Testis (tissue), 2 donors: ENCODE measurements around the gene RPL29.

Experiments
- CTCF ChIP-seq, 3 experiments: fragments of 450-650 bp in 2 of 3; fragments of 200-600 bp in 1 of 3; sonication (generic) in 1 of 3; IDR thresholded peaks; one replicate each; pipeline ENCODE4 v1.5.1; 2016 to 2019; ENCODE audit warnings: antibody characterized with exemption in 3 of 3, mild to moderate bottlenecking in 2 of 3, moderate library complexity in 1 of 3
- POLR2A ChIP-seq: fragments of 450-650 bp; IDR thresholded peaks from one replicate; pipeline ENCODE4 v1.6.1; 2017; ENCODE audit warnings: antibody characterized with exemption, mild to moderate bottlenecking, moderate library complexity

- TF ChIP-seq POLR2A (no peak), CTCF (IDR thresholded peaks at IDR 0.05) (peak in 2 of 3 experiments; percentile 15 to 33)
Measured at GRCh38 chr3:51982352-51982837, 13.3 kb downstream of the RPL29 start.
